ENCODE results near the gene MEGF9. TPM values are rescaled to one million over a fixed set of nuclear protein-coding genes. Genes with fewer than 3 reads are reported as not detected.

MEGF9 gene
- total and polyA plus RNA-seq, 7 experiments from 2014 or later, result 3.9 to 35.4 (median 11.1) TPM

DNA sequence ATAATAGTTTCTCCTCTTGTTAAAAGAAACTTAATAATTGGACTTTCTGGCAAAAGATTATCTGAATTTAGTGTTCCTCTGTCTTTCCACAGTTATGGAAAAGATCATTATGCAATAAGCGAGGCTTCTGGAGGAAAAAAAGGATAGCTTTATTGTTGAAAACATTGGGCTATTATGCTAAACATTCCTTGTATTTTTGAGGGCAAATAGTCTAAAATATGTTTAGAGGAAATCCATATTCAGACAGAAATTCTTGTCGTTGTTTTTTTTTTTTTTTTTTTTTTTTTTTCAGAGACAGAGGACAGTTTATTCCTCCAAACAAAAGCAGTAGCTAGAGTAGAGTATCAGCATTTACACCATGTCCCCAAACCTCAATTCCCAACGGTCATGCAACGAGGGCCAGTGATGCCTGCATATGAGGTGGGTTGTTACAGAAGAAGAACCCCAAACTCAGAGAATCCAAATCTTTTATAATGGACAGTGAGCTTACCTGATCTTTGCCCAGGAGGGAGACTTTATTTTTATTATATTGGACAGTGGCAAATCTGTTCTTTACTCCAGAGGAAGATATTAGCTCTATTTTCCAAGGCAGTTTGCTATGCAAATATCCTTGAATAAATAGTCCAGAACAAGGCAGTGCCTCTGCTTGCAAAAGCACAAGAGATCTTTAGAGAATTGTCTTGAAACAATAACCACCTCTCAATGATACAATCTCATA is 85.9 kb downstream of the MEGF9 start:
- H3K27me3 ChIP-seq (ENCODE audit: control insufficient read depth in 2 of 2, insufficient read depth in 2 of 2, low read length in 2 of 2), result no peaks in the 10 kb centered on the region
- intact Hi-C loops (cut with micrococcal nuclease), result no loop called here
- no peaks in the 10 kb centered on the region for H3K36me3 ChIP-seq (ENCODE audit: control insufficient read depth in 2 of 3, insufficient read depth in 3 of 3, low read length in 3 of 3)
- Mint-ChIP-seq H3K9me3 (no peaks in the 10 kb centered on the region), H3K27me3 (no peaks in the 10 kb centered on the region), H3K27ac (peak overlapping the region in 1 of 9 donors; percentile 65), H3K4me3 (no peak overlapping the region), H3K36me3 (peaks cover 0 to 3% (median 0%) of the 10 kb centered on the region in 5 donors), H3K4me1 (peaks cover 0 to 5% (median 0%) of the 10 kb centered on the region in 7 donors)
- H3K4me1 ChIP-seq (ENCODE audit: control insufficient read depth in 2 of 2, insufficient read depth in 2 of 2, low read length in 2 of 2), result no peaks in the 10 kb centered on the region
- no peak overlapping the region for H3K27ac ChIP-seq (ENCODE audit: low read depth, low read length)
- H3K4me3 ChIP-seq (ENCODE audit: low read length), result no peak overlapping the region
- ChIA-PET CTCF (interaction anchor here (0.8 to 0.9 kb wide), 2 partner anchors 8 to 11 kb away, joined by 3 read pairs; no protein-coding TSS in a partner anchor), POLR2A (no interaction called here)
- no peak for ATAC-seq
- H3K9me3 ChIP-seq (ENCODE audit: control insufficient read depth in 2 of 3, low read length in 3 of 3), result no peaks in the 10 kb centered on the region
- no peak for DNase-seq

DNA sequence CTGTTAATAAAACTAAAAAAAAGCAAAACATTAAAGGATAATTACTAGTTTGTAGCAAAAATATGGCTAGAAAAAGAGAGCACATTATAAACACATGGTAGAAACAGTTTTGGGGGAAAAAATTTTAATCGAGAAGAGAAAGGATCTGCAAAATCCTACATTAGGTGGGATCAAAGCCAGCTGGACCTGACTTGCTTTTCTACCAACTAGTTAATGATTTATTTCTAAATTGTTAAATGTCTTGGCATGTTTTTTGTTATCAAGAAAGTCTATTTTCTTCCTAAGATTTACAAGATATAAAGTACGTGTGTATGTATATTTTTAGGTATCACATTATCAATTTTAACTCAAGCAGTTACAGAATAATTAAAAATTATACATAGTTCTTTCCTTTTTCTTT is 87.2 kb downstream of the MEGF9 start:
- intact Hi-C loops (cut with micrococcal nuclease), result no loop called here
- no peaks in the 10 kb centered on the region for H3K36me3 ChIP-seq (ENCODE audit: control insufficient read depth in 2 of 3, insufficient read depth in 3 of 3, low read length in 3 of 3)
- no peaks in the 10 kb centered on the region for H3K9me3 ChIP-seq (ENCODE audit: control insufficient read depth in 2 of 3, low read length in 3 of 3)
- ChIA-PET POLR2A (interaction anchor here (0.6 kb wide), 1 partner anchor 56 kb away, joined by 3 read pairs; no protein-coding TSS in a partner anchor), CTCF (no interaction called here)
- H3K4me1 ChIP-seq (ENCODE audit: control insufficient read depth in 2 of 2, insufficient read depth in 2 of 2, low read length in 2 of 2), result no peaks in the 10 kb centered on the region
- ATAC-seq, result no peak
- no peaks in the 10 kb centered on the region for H3K27me3 Mint-ChIP-seq
- H3K27me3 ChIP-seq (ENCODE audit: control insufficient read depth in 2 of 2, insufficient read depth in 2 of 2, low read length in 2 of 2), result no peaks in the 10 kb centered on the region
- no peaks in the 10 kb centered on the region for H3K9me3 Mint-ChIP-seq
- no peak overlapping the region for H3K4me3 Mint-ChIP-seq
- H3K36me3 Mint-ChIP-seq, result no peaks in the 10 kb centered on the region
- H3K4me1 Mint-ChIP-seq, result peaks cover 0 to 5% (median 0%) of the 10 kb centered on the region in 7 donors
- no peak for DNase-seq
- no peak overlapping the region for H3K27ac Mint-ChIP-seq
- H3K4me3 ChIP-seq (ENCODE audit: low read length), result no peak overlapping the region
- H3K27ac ChIP-seq (ENCODE audit: low read depth, low read length), result no peak overlapping the region

DNA sequence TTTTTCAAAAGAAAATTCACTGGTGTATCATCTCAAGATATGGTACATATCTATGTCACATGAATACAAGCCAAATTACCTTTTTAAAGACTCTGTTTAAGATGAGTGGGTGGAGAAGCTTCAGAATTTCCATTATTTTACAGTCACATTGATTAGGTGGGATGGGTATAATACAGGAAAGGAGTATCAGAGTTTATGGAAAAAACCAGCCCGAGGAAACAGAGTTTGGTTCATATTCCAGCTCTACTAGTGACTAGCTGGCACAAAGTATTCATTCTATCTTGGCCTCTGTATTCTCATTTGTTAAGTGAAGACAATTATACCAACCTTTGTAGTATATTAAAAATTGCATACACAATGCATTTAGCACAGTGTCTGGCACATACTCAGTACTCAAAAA is 87.8 kb downstream of the MEGF9 start:
- Histone ChIP-seq H3K36me3 (ENCODE audit: control insufficient read depth in 2 of 3, insufficient read depth in 3 of 3, low read length in 3 of 3) (no peaks in the 10 kb centered on the region), H3K4me3 (ENCODE audit: low read length) (no peak overlapping the region), H3K9me3 (ENCODE audit: control insufficient read depth in 2 of 3, low read length in 3 of 3) (no peaks in the 10 kb centered on the region), H3K27ac (ENCODE audit: low read depth, low read length) (no peak overlapping the region), H3K4me1 (ENCODE audit: control insufficient read depth in 2 of 2, insufficient read depth in 2 of 2, low read length in 2 of 2) (no peaks in the 10 kb centered on the region), H3K27me3 (ENCODE audit: control insufficient read depth in 2 of 2, insufficient read depth in 2 of 2, low read length in 2 of 2) (no peaks in the 10 kb centered on the region)
- no peak overlapping the region for H3K4me3 Mint-ChIP-seq
- ATAC-seq (no peak), DNase-seq (no peak)
- intact Hi-C loops (cut with micrococcal nuclease), result no loop called here
- no peaks in the 10 kb centered on the region for H3K27me3 Mint-ChIP-seq
- no peak overlapping the region for H3K27ac Mint-ChIP-seq
- ChIA-PET CTCF (interaction anchor here (0.7 kb wide), 1 partner anchor 10 kb away, joined by 3 read pairs; no protein-coding TSS in a partner anchor), POLR2A (no interaction called here)
- H3K9me3 Mint-ChIP-seq, result no peaks in the 10 kb centered on the region
- peaks cover 0 to 5% (median 0%) of the 10 kb centered on the region in 5 donors for H3K36me3 Mint-ChIP-seq
- H3K4me1 Mint-ChIP-seq, result peaks cover 0 to 5% (median 0%) of the 10 kb centered on the region in 7 donors

DNA sequence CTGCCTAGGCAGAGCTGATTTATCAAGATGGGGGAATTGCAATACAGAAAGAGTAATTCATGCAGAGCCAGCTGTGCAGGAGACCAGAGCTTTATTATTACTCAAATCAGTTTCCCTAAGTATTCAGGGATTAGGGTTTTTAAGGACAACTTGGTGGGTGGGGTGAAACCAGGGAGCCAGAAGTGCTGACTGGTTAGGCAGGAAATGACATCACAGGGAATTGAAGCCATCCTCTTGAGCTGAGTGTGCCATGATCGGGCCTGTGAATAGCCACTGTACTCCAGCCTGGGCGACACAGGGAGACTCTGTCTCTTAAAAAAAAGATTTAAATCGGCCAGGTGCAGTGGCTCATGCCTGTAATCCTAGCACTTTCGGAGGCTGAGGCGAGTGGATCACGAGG is 89.0 kb downstream of the MEGF9 start:
- H3K36me3 ChIP-seq (ENCODE audit: control insufficient read depth in 2 of 3, insufficient read depth in 3 of 3, low read length in 3 of 3), result no peaks in the 10 kb centered on the region
- no peak overlapping the region for H3K27ac Mint-ChIP-seq
- H3K4me1 Mint-ChIP-seq, result peaks cover 0 to 3% (median 1%) of the 10 kb centered on the region in 7 donors
- ATAC-seq (no peak), DNase-seq (no peak)
- H3K9me3 Mint-ChIP-seq, result no peaks in the 10 kb centered on the region
- H3K27me3 Mint-ChIP-seq, result no peaks in the 10 kb centered on the region
- peaks cover 0 to 10% (median 0%) of the 10 kb centered on the region in 5 donors for H3K36me3 Mint-ChIP-seq
- H3K4me1 ChIP-seq (ENCODE audit: control insufficient read depth in 2 of 2, insufficient read depth in 2 of 2, low read length in 2 of 2), result no peaks in the 10 kb centered on the region
- no peaks in the 10 kb centered on the region for H3K27me3 ChIP-seq (ENCODE audit: control insufficient read depth in 2 of 2, insufficient read depth in 2 of 2, low read length in 2 of 2)
- H3K4me3 Mint-ChIP-seq, result no peak overlapping the region
- ChIA-PET CTCF (no interaction called here), POLR2A (no interaction called here)
- H3K4me3 ChIP-seq (ENCODE audit: low read length), result no peak overlapping the region
- intact Hi-C loops (cut with micrococcal nuclease), result no loop called here
- H3K9me3 ChIP-seq (ENCODE audit: control insufficient read depth in 2 of 3, low read length in 3 of 3), result no peaks in the 10 kb centered on the region
- H3K27ac ChIP-seq (ENCODE audit: low read depth, low read length), result no peak overlapping the region

DNA sequence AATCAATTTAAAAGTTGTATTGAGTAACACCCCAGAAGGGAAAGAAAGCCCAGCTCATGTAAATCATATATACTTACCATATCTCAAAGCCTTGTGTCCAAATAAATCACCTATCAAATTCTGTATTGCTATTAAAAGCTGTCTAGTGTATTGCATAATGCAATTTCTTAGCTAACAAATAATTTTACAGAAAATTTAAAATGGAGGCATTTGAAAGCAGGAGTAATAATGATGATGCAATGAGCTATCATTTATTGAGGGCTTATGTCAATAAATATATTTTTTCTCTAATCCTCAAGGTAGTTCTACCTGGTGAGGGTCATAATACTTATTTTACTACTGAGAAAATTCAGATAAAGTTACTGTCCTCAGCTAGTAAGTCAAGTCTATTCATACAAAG is 91.5 kb downstream of the MEGF9 start:
- intact Hi-C loops (cut with micrococcal nuclease), result no loop called here
- Mint-ChIP-seq H3K4me1 (peaks cover 2 to 9% (median 7%) of the 10 kb centered on the region in 7 donors), H3K4me3 (no peak overlapping the region), H3K27me3 (no peaks in the 10 kb centered on the region), H3K9me3 (no peaks in the 10 kb centered on the region), H3K27ac (peak overlapping the region in 1 of 9 donors; percentile 23), H3K36me3 (peaks cover 0 to 14% (median 0%) of the 10 kb centered on the region in 5 donors)
- no peak for DNase-seq
- CTCF ChIA-PET, result interaction anchor here (0.6 to 1.1 kb wide), 4 partner anchors 26 to 537 kb away, joined by 3 to 5 read pairs (median 3); no protein-coding TSS in a partner anchor
- no peaks in the 10 kb centered on the region for H3K27me3 ChIP-seq (ENCODE audit: control insufficient read depth in 2 of 2, insufficient read depth in 2 of 2, low read length in 2 of 2)
- no peak overlapping the region for H3K4me3 ChIP-seq (ENCODE audit: low read length)
- no peak for ATAC-seq
- peaks cover 0 to 3% of the 10 kb centered on the region in 2 donors for H3K4me1 ChIP-seq (ENCODE audit: control insufficient read depth in 2 of 2, insufficient read depth in 2 of 2, low read length in 2 of 2)
- no peak overlapping the region for H3K27ac ChIP-seq (ENCODE audit: low read depth, low read length)
- POLR2A ChIA-PET, result interaction anchor here (0.7 kb wide), 1 partner anchor 90 kb away, joined by 3 read pairs; no protein-coding TSS in a partner anchor
- H3K9me3 ChIP-seq (ENCODE audit: control insufficient read depth in 2 of 3, low read length in 3 of 3), result no peaks in the 10 kb centered on the region
- no peaks in the 10 kb centered on the region for H3K36me3 ChIP-seq (ENCODE audit: control insufficient read depth in 2 of 3, insufficient read depth in 3 of 3, low read length in 3 of 3)

DNA sequence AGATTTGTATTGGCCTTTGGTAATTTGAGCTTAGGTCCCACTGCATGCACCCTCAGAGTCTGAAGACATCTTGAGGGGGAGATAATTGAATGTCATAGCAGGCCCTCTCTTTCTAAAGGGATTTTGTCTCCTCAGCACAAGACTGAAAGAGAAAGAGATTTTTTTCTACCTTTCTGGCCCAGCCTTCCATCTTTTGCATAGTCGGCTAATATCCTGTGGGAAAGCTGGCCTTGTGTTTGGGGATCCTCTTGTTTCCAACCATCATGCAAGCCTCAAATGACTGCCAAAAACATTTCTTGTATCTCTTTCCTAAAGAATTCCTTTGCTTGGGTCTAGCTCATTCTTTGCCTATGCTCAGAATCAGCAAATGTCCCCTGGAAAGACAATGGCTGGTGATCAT is 92.3 kb downstream of the MEGF9 start:
- Mint-ChIP-seq H3K4me1 (peaks cover 4 to 10% (median 7%) of the 10 kb centered on the region in 7 donors), H3K27me3 (no peaks in the 10 kb centered on the region), H3K36me3 (peaks cover 0 to 20% (median 0%) of the 10 kb centered on the region in 5 donors), H3K9me3 (no peaks in the 10 kb centered on the region), H3K27ac (peak overlapping the region in 1 of 9 donors; percentile 3), H3K4me3 (no peak overlapping the region)
- POLR2A ChIA-PET, result no interaction called here
- ATAC-seq, result no peak
- H3K4me3 ChIP-seq (ENCODE audit: low read length), result no peak overlapping the region
- CTCF ChIA-PET, result interaction anchor here (0.6 to 1.1 kb wide), 3 partner anchors 11 to 133 kb away, joined by 3 read pairs; no protein-coding TSS in a partner anchor
- DNase-seq, result no peak
- peaks cover 0 to 3% of the 10 kb centered on the region in 2 donors for H3K4me1 ChIP-seq (ENCODE audit: control insufficient read depth in 2 of 2, insufficient read depth in 2 of 2, low read length in 2 of 2)
- no peaks in the 10 kb centered on the region for H3K36me3 ChIP-seq (ENCODE audit: control insufficient read depth in 2 of 3, insufficient read depth in 3 of 3, low read length in 3 of 3)
- H3K27me3 ChIP-seq (ENCODE audit: control insufficient read depth in 2 of 2, insufficient read depth in 2 of 2, low read length in 2 of 2), result no peaks in the 10 kb centered on the region
- no peak overlapping the region for H3K27ac ChIP-seq (ENCODE audit: low read depth, low read length)
- intact Hi-C loops (cut with micrococcal nuclease), result loop anchor here in 1 of 2 donors (2.0 kb wide), 1 partner anchor 121 kb away; no protein-coding TSS in a partner anchor
- no peaks in the 10 kb centered on the region for H3K9me3 ChIP-seq (ENCODE audit: control insufficient read depth in 2 of 3, low read length in 3 of 3)

Data from naive thymus-derived CD4-positive, alpha-beta T cell (primary cell).